GM19035 (cell line): Measurements from ENCODE around the gene PDE4D.
"Not testable (repeated sequence)": the region's sequence is repeated elsewhere in the genome, so short reads cannot be mapped to it uniquely, and the experiment has no call there.

Source experiments
- ATAC-seq: cut with Tn5 transposase; IDR thresholded peaks from one replicate; pipeline ENCODE4 v1.9.1; 2021; ENCODE audit not compliant: unreplicated experiment

PDE4D gene

GRCh38 chr5:59445741-59446140 lies 447.8 kb downstream of the PDE4D start:
- no peak for ATAC-seq

DNA sequence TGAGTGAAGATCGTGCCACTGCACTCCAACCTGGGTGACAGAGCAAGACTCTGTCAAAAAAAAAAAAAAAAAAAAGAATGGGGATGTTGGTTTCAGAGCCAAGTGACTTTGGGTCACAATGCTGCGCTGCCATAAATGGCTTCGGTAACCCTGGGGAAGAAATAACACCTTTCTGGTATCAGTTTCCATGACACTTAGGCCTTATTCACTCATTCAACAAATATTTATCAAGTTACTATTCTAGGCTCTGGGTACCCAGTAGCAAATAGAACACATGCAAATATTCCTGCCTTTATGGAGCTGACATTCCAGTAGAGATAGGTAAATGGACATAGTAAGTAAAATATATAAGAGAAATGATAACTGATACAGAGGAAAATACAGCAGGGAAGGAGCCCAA lies 454.2 kb downstream of the PDE4D start:
- no peak for ATAC-seq

DNA sequence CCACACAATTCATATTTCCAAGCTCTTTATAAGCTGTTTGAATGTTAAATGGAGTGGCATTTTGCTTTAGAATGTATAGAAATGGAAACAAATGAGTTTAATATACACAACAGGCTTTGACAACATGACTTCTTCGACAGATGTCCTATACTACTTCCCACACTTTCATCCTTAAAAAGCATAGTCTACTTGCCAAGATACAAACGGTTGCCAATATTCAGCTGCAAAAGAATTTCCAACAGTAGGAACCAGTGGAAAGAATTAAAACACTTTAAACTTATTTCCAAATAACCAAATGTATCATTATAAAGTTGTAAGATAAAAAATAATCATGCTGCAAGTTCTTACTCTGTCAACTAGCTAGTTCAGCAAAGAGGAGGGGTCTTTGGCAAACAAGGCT lies 456.4 kb downstream of the PDE4D start:
- no peak for ATAC-seq

GRCh38 chr5:59436364-59437148 lies 457.0 kb downstream of the PDE4D start:
- no peak for ATAC-seq

DNA sequence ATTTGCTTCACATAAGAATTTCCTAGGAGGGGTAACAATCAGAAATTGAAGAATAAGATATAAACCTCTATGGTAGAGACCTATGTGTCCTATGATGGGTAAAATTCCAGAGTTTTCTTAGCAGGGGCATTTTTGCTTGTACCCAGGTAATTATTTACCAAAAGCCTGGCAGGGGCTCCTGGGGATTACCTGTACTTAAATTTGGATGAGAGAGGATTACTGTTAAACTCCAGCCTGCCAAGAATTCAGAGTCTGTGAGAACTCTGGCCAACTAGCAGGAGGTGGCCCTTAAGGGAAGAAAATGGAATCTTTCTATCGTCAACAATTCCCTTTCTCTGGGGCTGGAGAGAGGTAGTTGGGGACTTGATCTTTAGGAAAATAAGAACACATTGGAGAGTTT lies 460.4 kb downstream of the PDE4D start:
- ATAC-seq, result no peak

DNA sequence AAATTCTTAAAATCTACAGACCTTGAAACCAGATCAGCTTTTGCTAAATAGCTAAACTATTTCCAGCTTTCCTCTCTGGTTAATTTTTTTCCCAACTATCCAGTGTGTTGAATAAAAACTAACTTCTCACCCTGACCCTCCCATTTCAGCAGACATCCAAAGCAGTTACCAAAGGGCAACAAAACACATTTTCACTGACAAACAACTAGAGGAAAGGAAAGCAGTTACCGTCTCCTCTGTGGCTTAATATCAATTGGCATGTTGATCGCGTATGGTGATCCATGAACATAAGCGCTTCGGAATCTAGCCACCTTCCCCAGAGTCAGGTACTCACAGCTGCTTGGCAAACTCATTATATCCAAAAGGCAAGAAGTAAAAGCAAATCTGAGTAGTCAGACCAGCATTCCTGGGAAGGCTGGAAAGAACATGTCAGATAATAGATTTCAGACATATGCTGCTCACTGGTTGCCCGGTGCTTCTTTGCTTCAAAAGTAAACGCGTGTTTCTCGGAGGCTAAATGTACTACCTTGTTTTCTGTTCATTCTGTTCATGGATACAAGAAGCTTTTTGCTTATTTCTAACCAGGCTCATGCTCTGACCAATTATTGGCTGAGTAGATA lies 463.4 kb downstream of the PDE4D start:
- ATAC-seq, result no peak

- ATAC-seq, result no peak
These were observed 465.1 kb downstream of the PDE4D start for GRCh38 chr5:59428391-59428790.

- no peak for ATAC-seq
These were observed 469.0 kb downstream of the PDE4D start for GRCh38 chr5:59424515-59424914.

DNA sequence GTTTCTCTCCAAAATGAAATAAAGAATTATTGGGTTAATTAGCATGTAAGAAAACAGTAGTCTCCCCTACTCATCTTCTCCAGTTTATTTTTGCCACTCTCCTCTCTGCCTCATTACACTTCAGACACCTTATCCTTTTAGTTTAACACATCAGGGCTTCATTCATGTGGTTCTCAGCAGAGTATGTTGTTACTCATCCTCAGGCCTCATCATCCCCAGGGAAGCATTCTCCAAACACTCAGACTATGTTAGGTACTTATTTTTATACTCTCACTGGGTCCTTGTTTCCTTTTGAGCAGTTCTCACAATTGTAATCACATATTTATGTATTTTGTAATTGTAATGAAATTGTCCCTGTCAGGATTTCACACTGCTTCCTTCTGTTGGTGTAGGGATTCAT lies 470.5 kb downstream of the PDE4D start:
- ATAC-seq, result no peak

DNA sequence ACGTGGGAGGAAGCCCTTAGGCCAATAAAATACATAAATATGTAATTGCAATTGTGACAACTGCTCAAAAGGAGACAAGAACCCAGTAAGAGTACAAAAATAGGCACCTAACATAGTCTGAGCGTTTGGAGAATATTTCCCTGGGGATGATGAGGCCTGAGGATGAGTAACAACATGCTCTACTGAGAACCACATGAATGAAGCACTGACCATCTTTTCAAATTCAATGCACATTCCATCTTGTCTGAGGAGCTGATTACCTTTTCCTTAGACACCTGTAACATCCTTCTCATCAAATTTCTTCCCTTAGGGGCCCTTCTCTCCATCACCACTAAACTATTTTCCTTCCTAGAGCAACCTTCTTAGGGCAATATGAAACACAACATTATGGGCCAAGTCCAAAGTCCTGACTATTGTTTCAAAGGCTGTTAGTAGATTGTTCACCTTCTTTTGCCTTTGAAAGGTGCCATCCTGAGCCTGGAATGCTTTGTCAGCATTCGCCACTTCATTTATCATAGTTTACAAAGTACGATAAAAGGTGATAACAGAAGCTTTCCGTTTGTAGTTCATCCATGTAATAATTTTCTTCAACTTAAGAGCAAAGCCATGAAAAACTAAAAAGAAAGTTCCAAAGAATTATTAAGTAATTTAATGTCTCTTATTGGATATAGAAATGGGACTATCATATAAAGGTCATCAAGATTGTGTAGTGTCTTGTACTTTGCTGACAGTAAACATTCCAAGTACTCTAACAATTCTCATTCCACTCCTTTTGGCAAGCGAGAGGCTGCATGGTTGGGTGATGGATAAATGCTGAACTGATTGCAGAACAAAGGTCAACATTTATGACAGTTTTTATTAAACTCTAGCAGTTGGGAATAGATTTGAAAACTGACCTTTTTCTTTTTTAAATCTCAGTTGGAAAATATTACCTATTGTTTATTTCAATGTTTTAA lies 471.3 kb downstream of the PDE4D start:
- no peak for ATAC-seq

DNA sequence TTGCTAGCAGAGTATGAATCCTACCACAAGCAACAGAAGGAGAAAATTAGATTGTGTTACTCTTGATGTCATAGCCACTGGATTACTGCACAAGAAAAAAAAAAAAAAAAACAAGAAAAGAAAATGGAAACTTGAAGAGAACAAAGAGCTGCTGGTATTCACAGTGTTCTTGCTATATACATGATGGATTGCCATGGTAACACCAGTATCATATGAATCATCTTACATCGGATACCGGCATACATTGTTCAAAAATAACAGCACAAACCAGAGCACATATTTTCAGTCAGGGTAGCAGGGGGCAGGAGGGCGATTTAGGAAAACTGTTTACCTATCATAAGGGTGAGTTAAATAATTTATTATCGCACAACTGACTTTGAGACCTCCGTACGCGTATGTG lies 472.9 kb downstream of the PDE4D start:
- ATAC-seq, result no peak

- no peak for ATAC-seq
These were observed 474.7 kb downstream of the PDE4D start for GRCh38 chr5:59418808-59419207.

DNA sequence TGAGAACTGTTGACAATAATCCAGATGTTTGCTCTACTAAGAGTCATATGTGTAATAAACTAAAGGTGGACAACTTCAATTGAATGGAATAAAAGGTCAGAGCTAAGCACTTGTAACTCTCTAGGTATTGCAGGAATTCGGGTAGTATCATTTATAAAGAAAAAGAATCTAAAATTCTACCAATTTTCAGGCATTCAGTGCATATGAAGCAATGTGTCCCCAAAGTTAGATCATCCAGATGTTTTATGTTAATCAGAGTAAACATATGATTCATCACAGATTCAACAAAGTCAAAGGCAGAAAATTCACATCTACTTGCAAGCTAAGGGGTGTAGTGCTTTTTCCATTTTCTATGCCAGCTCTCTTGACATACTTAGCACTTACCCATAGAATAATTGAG lies 477.1 kb downstream of the PDE4D start:
- no peak for ATAC-seq

GRCh38 chr5:59416026-59416425 lies 477.5 kb downstream of the PDE4D start:
- ATAC-seq, result no peak

GRCh38 chr5:59412428-59412827 lies 481.1 kb downstream of the PDE4D start:
- ATAC-seq, result no peak

DNA sequence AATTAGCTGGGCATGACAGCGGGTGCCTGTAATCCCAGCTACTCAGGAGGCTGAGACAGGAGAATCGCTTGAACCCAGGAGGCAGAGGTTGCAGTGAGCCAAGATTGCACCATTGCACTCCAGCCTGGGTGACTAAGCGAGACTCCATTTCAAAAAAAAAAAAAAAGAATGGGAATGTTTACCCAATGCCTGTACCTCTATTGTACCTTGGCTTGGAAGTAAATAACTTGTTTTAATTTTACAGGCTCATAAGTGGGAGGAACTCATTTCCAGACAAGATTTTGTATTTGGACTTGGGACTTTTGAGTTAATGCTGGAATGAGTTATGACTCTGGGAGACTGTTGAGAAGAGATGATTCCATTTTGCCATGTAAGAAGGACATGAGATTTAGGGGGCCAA lies 484.5 kb downstream of the PDE4D start:
- ATAC-seq, result not testable (repeated sequence)

DNA sequence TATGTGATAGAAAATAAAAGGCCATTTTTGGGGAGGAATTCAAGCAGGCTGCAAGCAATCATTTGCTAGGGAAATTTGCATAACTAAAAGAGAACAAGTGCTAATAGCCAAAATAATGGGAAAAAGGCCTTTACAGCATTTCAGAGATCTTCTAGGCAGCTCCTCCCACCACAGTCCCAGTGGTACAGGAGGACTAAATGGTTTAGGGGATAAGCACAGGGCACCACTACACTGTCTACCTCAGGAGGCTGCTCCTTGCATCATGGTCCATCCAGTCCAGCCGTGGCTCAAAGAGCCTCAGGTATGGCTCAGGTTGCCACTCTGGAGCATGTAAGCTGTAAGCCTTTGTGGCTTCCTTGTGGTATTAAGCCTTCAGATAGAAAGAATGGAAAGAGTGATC lies 485.6 kb downstream of the PDE4D start:
- ATAC-seq, result no peak

DNA sequence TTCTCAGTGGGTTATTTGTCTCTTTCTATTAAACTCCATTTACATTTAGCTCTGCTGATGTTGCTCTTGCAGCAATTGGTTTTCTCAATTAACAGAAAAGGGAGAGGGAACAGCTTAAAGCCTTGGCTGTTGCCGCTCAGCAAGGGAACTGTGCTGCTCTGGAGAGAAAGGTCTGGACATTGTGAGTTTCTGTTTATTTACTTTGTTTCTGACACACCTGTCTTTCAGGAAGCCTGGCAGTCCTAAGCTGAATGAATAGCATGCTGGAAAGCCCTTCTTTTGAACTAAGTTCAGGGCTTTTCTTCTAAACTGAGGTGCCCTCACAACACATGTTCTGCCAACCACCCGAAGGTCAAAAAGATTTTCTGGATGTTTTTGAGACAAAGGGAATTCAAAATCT lies 491.9 kb downstream of the PDE4D start:
- ATAC-seq, result no peak

- ATAC-seq, result not testable (repeated sequence)
These were observed 498.6 kb downstream of the PDE4D start for GRCh38 chr5:59394956-59395355.

DNA sequence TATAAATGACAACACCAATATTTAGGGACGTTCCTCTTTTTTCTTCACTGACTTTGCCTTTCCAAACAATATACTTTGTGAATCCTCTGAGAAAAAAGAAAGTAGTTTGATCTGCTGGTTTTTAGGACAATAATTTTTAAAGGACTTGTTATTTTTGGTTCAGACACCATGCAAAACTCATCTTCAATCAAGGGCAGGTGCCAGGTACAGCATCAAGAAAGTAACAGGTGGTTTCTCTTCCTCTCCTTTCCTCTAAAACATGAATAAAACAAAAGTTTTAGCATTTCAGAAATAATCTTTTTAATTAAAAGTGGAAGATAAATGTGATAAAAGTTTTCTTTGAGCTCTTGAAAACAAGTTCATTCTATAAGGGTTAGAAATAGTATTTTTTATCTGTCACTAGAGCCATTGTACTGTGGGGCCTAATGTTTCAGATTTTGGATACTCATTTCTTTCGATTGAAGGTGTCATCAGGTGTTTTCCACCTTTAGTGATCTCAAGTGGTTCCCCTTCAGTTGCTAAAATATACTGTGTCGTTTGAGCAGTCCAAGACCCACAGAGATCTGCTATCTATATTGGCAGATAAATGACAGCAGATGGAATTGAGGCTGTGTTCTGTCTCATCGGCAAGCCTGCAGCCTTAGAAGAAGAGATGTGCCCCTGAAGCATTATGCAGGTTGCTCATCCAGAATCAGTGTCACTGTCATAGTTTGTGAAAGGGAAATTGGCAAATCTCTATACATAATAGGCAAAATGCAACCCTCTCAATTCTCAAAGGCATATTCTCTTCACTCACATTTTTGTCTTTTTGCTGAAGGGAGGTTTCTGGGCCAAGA lies 499.7 kb downstream of the PDE4D start:
- ATAC-seq, result no peak

DNA sequence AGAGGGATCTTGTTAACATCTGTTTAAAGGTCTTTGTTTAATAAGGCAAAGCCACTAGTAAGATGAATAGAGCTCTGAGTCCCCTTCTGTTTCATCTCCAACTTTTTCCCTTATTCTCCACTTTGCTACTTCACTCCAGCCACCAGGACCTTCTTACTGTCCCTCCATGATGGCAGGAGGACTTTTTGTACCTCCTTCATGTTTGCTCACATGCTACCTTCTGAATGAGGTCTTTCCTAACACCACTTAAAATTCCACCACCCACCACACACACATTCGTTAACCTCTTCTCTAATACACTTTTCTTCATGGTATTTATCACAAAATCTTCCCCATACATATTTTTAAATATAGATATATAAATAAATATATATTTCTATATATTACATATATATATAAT lies 501.9 kb downstream of the PDE4D start:
- ATAC-seq, result no peak
